ENCODE data around the gene PLEKHJ1.

PLEKHJ1 gene

DNA sequence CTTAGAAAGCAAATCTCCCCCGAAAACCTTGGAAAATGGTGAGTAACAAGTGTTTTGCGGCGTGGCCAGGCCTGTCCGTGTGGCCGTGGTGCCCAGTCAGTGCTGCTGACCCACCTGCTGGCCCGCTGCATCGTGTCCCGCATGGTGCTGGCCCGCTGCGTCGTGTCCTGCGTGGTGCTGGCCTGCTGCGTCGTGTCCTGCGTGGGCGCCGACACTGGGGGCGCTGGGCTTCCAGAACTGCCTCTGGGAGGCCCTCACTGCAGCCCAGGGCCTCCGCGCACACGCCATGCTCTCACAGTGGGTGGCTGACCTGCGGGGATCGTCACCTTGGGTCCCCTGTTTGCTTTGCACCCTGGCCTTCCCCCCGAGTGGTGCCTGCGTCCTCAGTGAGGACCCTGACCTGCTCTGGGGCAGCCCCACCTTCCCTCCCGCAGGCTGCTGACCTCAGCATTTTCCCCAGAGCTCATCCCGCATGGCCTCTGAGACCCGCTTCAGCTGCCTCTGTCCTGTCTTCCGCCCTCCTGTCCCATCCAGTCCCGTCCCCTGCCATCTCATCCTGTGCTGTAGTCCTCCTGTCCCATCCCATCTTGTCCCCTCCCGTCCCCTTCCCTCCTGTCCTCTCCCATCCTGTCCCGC, 10.6 kb downstream of the PLEKHJ1 start:
- no peak overlapping the region for H3K4me3 ChIP-seq (ENCODE audit: low read depth, low read length)

DNA sequence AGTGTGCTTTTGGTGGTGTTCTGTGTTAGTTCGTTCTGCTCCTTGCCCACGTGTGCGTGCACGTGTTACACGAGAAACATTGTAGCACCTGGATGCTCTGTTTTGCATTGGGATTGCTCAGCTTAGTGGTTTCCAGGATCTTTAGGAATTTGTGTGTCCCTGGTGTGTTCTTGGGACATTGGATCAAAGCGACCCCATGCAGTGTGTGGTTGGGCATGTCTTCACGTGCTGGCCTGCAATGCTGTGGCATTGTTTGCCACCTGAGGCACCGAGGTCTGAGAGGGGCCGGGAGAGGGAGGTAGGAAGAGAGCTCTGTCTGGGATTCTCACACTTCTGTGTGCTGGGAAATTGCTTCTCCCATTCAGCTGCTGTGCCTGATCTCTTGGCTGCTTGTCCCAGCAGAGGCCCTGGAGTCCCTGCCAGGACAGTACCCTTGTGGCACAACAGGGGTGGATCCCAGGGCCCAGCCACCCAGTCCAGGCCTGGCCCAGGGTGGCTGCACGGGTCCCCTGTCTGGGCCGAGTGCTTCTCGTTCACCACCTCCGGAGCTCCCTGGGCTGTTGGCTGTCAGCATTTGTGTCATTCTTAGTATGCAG, 11.3 kb downstream of the PLEKHJ1 start:
- TF ChIP-seq, protein P1, sequence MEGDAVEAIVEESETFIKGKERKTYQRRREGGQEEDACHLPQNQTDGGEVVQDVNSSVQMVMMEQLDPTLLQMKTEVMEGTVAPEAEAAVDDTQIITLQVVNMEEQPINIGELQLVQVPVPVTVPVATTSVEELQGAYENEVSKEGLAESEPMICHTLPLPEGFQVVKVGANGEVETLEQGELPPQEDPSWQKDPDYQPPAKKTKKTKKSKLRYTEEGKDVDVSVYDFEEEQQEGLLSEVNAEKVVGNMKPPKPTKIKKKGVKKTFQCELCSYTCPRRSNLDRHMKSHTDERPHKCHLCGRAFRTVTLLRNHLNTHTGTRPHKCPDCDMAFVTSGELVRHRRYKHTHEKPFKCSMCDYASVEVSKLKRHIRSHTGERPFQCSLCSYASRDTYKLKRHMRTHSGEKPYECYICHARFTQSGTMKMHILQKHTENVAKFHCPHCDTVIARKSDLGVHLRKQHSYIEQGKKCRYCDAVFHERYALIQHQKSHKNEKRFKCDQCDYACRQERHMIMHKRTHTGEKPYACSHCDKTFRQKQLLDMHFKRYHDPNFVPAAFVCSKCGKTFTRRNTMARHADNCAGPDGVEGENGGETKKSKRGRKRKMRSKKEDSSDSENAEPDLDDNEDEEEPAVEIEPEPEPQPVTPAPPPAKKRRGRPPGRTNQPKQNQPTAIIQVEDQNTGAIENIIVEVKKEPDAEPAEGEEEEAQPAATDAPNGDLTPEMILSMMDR (IDR thresholded peaks at IDR 0.05; ENCODE audit: low read depth, low read length): no peak

More for the DNA sequence above, 10.6 kb downstream of the PLEKHJ1 start:
- TF ChIP-seq, protein P1 (IDR thresholded peaks at IDR 0.05; ENCODE audit: low read depth, low read length): no peak

DNA sequence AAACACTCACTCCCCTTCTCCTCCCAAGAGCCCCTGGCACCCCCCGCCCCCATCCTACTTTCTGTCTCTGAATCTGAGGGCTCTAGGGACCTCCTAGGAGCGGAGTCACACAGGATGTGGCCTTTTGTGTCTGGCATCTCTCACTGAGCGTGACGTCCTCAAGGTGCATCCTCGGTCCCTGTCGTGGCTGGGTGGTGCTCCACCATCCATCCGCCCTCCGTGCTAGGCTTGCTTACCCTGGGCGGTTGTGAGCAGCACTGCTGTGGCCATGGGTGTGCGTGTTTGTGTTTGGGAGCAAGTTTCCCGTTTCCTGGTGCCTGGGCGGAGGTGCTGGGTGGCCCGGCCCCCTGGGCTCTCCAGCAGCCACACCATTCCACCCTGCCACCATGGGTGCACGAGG, 12.2 kb downstream of the PLEKHJ1 start:
- no peak overlapping the region for H3K4me3 ChIP-seq (ENCODE audit: low read depth, low read length)
- TF ChIP-seq, protein P1 (IDR thresholded peaks at IDR 0.05; ENCODE audit: low read depth, low read length): no peak

More for the DNA sequence above, 11.3 kb downstream of the PLEKHJ1 start:
- no peak overlapping the region for H3K4me3 ChIP-seq (ENCODE audit: low read depth, low read length)

DNA sequence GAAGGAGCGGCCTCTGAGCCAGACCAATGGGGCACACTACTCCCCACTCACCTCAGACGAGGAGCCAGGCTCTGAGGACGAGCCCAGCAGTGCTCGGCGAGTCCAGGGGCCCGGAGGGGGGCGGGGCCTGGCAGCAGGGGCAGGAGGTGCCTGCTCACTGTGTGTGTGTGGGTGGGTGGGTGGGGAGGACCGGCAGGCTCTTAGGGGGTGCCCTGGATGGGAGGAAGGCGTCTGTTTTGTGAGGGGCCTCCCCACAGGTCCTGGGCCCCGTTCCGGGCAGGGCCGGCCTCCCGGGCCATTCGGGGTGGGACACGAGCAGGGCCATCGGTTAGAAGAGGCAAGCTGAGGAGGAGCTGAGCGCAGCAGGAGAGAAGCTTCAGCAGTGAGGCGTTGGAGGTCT, 12.7 kb downstream of the PLEKHJ1 start:
- H3K4me3 ChIP-seq (ENCODE audit: low read depth, low read length): no peak overlapping the region
- TF ChIP-seq, protein P1 (IDR thresholded peaks at IDR 0.05; ENCODE audit: low read depth, low read length): no peak

DNA sequence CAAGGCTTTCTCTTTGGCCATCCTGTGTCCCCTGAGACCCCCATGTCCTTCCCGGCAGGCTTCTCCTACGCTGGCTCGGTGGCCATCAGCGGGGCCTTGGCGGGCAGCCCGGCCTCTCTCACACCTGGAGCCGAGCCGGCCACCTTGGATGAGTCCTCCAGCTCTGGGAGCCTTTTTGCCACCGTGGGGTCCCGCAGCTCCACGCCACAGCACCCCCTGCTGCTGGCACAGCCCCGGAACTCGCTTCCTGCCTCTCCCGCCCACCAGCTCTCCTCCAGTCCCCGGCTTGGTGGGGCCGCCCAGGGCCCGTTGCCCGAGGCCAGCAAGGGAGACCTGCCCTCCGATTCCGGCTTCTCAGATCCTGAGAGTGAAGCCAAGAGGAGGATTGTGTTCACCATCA, 14.2 kb downstream of the PLEKHJ1 start:
- TF ChIP-seq, protein P1 (IDR thresholded peaks at IDR 0.05; ENCODE audit: low read depth, low read length): no peak
- no peak overlapping the region for H3K4me3 ChIP-seq (ENCODE audit: low read depth, low read length)

DNA sequence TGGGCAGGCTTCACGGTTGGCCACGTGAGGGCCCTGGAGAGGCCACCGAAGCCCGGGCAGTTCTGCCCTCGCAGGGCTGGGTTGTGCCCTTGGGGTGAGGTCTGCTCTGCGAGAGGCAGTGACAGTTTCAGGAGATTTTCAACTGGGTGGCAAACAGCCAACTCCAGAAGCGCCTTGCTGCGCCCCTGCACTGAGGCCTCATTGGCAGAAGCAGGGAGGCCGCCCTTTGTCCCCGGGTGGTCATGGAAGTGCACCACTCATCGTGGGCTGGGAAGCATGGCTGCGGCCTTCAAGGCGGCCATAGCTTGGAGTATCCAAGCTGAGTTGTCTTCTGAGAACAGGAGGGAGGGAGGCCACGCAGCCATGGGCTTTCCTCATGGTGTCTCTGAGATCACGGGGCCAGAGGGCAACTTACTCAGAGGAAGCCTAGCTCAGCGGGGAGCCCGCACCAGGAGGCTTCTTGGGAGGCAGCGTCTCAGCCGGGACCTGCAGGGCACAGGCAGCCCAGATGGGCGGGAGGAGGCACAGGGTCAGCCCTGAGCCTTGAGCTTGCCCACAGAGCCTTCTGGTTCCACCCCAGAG, 14.8 kb downstream of the PLEKHJ1 start:
- no peak overlapping the region for H3K4me3 ChIP-seq (ENCODE audit: low read depth, low read length)
- TF ChIP-seq, protein P1 (IDR thresholded peaks at IDR 0.05; ENCODE audit: low read depth, low read length): no peak

DNA sequence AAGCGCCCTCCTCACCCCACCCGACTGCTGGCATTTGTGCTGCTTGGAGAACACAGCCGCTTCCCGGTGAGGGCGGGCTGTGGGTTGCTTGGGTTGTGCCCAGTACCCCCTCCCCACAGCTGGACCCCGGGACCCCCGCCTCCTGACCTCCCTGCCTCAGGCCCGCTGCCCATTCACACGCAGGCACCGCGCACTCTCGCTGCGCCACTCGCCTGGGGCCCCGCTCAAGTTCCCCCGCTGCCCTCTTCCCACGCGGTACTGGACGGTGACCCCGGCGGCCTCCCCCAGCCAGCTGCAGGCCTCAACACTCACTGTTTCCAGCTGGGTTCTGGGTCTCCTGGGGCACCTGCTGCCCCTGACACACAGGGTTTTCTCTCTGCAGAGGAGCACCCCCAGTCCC, 16.4 kb downstream of the PLEKHJ1 start:
- TF ChIP-seq, protein P1 (IDR thresholded peaks at IDR 0.05; ENCODE audit: low read depth, low read length): no peak
- no peak overlapping the region for H3K4me3 ChIP-seq (ENCODE audit: low read depth, low read length)
